Putamen (tissue), 1 donor: ENCODE measurements around the gene MPP3.
"Not testable (repeated sequence)": the region's sequence is repeated elsewhere in the genome, so short reads cannot be mapped to it uniquely, and the experiment has no call there.

Source experiments
- DNase-seq: peaks from one replicate; pipeline ENCODE4 v3.0.0-alpha.2; 2016; ENCODE audit warnings: low spot score

Gene MPP3

GRCh38 chr17:43808076-43808475 lies 24.9 kb downstream of the MPP3 start:
- DNase-seq = no peak

- DNase-seq = no peak
Measured at GRCh38 chr17:43805117-43805516, 27.8 kb downstream of the MPP3 start.

GRCh38 chr17:43803758-43804157 lies 29.2 kb downstream of the MPP3 start:
- DNase-seq = no peak

- DNase-seq = no peak
Measured at GRCh38 chr17:43801844-43802243, 31.1 kb downstream of the MPP3 start.

- peak; percentile 45 for DNase-seq
Measured at GRCh38 chr17:43800736-43801135, 32.2 kb downstream of the MPP3 start.

GRCh38 chr17:43799047-43799446 lies 33.9 kb downstream of the MPP3 start:
- no peak for DNase-seq

- not testable (repeated sequence) for DNase-seq
Measured at GRCh38 chr17:43798024-43798423, 34.9 kb downstream of the MPP3 start.

GRCh38 chr17:43792668-43793067 lies 40.3 kb downstream of the MPP3 start:
- not testable (repeated sequence) for DNase-seq

- no peak for DNase-seq
Measured at GRCh38 chr17:43791589-43791988, 41.4 kb downstream of the MPP3 start.

- no peak for DNase-seq
Measured at GRCh38 chr17:43790311-43790940, 42.5 kb downstream of the MPP3 start.

- no peak for DNase-seq
Measured at GRCh38 chr17:43789482-43789881, 43.5 kb downstream of the MPP3 start.

- DNase-seq = no peak
Measured at GRCh38 chr17:43788540-43788939, 44.4 kb downstream of the MPP3 start.

- no peak for DNase-seq
Measured at GRCh38 chr17:43787728-43788127, 45.2 kb downstream of the MPP3 start.

GRCh38 chr17:43784628-43785101 lies 48.3 kb downstream of the MPP3 start:
- peak; percentile 72 for DNase-seq

GRCh38 chr17:43784068-43784467 lies 48.9 kb downstream of the MPP3 start:
- no peak for DNase-seq

- no peak for DNase-seq
Measured at GRCh38 chr17:43782913-43783680, 49.8 kb downstream of the MPP3 start.

- DNase-seq = no peak
Measured at GRCh38 chr17:43780135-43780534, 52.8 kb downstream of the MPP3 start, which contains the start of gene CFAP97D1. Gene CFAP97D1, plus strand, starts transcription at chr17:43780435. Its CDS starts 28 bp downstream, at chr17:43780463.

GRCh38 chr17:43779145-43780125 lies 53.5 kb downstream of the MPP3 start:
- DNase-seq = no peak

GRCh38 chr17:43778337-43779144 lies 54.4 kb downstream of the MPP3 start, which contains the start of gene DUSP3:
Gene DUSP3, minus strand, starts transcription at chr17:43778977. Its CDS starts 53 bp downstream, at chr17:43778924.
- DNase-seq = peak; percentile 87

- DNase-seq = no peak
Measured at GRCh38 chr17:43774304-43775250, 58.4 kb downstream of the MPP3 start.
